Measurements from ENCODE around the gene HNRNPH1. TPM values are rescaled to one million over a fixed set of nuclear protein-coding genes. Genes with fewer than 3 reads are reported as not detected.

HNRNPH1 gene
- total RNA-seq, 4 donors from 2014 or later, result 250 to 604 (median 331) TPM

- no peaks in the 10 kb centered on the region for H3K27me3 ChIP-seq
- ATAC-seq, result peak; percentile 18
- WGBS, 2 donors (ENCODE audit: low coverage in 1 of 2), result 73 to 80% methylated on average over 5 to 7 of the region's 9 CpGs
- H3K4me1 ChIP-seq, result peaks cover 0 to 17% (median 0%) of the 10 kb centered on the region in 3 donors
- no peak for TF ChIP-seq POLR2AphosphoS5 (IDR thresholded peaks at IDR 0.05)
- TF ChIP-seq EP300 (IDR thresholded peaks at IDR 0.05), result no peak
- no peak for TF ChIP-seq POLR2A (IDR thresholded peaks at IDR 0.05)
- TF ChIP-seq CTCF (IDR thresholded peaks at IDR 0.05), result no peak
- no peak overlapping the region for H3K4me3 ChIP-seq
- H3K27ac ChIP-seq, result no peak overlapping the region
- H3K9me3 ChIP-seq, result no peaks in the 10 kb centered on the region
- peaks cover 0 to 91% of the 10 kb centered on the region in 2 donors for H3K36me3 ChIP-seq
Observed at GRCh38 chr5:179599973-179600372, 23.5 kb downstream of the HNRNPH1 start.

GRCh38 chr5:179599566-179599965 is 23.9 kb downstream of the HNRNPH1 start:
- no CpG with 5 or more reads among the region's 16 CpGs for WGBS, 2 donors (ENCODE audit: low coverage in 1 of 2)
- no peaks in the 10 kb centered on the region for H3K27me3 ChIP-seq
- H3K4me1 ChIP-seq, result peaks cover 0 to 12% (median 0%) of the 10 kb centered on the region in 3 donors
- H3K36me3 ChIP-seq, result peaks cover 0 to 95% of the 10 kb centered on the region in 2 donors
- no peak for TF ChIP-seq EP300 (IDR thresholded peaks at IDR 0.05)
- no peak for TF ChIP-seq POLR2A (IDR thresholded peaks at IDR 0.05)
- no peak for TF ChIP-seq CTCF (IDR thresholded peaks at IDR 0.05)
- TF ChIP-seq POLR2AphosphoS5 (IDR thresholded peaks at IDR 0.05), result no peak
- no peak for ATAC-seq
- no peak overlapping the region for H3K27ac ChIP-seq
- no peaks in the 10 kb centered on the region for H3K9me3 ChIP-seq
- no peak overlapping the region for H3K4me3 ChIP-seq

- H3K27ac ChIP-seq, result no peak overlapping the region
- H3K27me3 ChIP-seq, result no peaks in the 10 kb centered on the region
- no peaks in the 10 kb centered on the region for H3K9me3 ChIP-seq
- no peak overlapping the region for H3K4me3 ChIP-seq
- peaks cover 0 to 8% (median 0%) of the 10 kb centered on the region in 3 donors for H3K4me1 ChIP-seq
- peaks cover 0 to 98% of the 10 kb centered on the region in 2 donors for H3K36me3 ChIP-seq
- ATAC-seq, result no peak
- TF ChIP-seq EP300 (IDR thresholded peaks at IDR 0.05) (no peak), POLR2AphosphoS5 (IDR thresholded peaks at IDR 0.05) (no peak), CTCF (IDR thresholded peaks at IDR 0.05) (no peak), POLR2A (IDR thresholded peaks at IDR 0.05) (no peak)
- WGBS, 2 donors (ENCODE audit: low coverage in 1 of 2), result 75% methylated on average over 6 of the region's 9 CpGs; no CpG with 5 or more reads in 1 of the 2 donors
Observed at GRCh38 chr5:179599100-179599499, 24.4 kb downstream of the HNRNPH1 start.

- no peak for ATAC-seq
- Histone ChIP-seq H3K27me3 (no peaks in the 10 kb centered on the region), H3K27ac (no peak overlapping the region), H3K4me1 (no peaks in the 10 kb centered on the region), H3K9me3 (no peaks in the 10 kb centered on the region), H3K36me3 (peaks cover 0 to 98% of the 10 kb centered on the region in 2 donors), H3K4me3 (no peak overlapping the region)
- no peak for TF ChIP-seq POLR2AphosphoS5 (IDR thresholded peaks at IDR 0.05)
- no peak for TF ChIP-seq POLR2A (IDR thresholded peaks at IDR 0.05)
- no peak for TF ChIP-seq EP300 (IDR thresholded peaks at IDR 0.05)
- no peak for TF ChIP-seq CTCF (IDR thresholded peaks at IDR 0.05)
- 39 to 81% methylated on average over 2 of the region's 13 CpGs for WGBS, 2 donors (ENCODE audit: low coverage in 1 of 2)
Observed at GRCh38 chr5:179596421-179596820, 27.1 kb downstream of the HNRNPH1 start.

GRCh38 chr5:179595916-179596315 is 27.6 kb downstream of the HNRNPH1 start:
- H3K27ac ChIP-seq, result peak overlapping the region in 3 of 4 donors; percentile 10 to 55 (median 22)
- no peaks in the 10 kb centered on the region for H3K27me3 ChIP-seq
- TF ChIP-seq POLR2AphosphoS5 (IDR thresholded peaks at IDR 0.05) (no peak), EP300 (IDR thresholded peaks at IDR 0.05) (no peak), POLR2A (IDR thresholded peaks at IDR 0.05) (no peak), CTCF (IDR thresholded peaks at IDR 0.05) (no peak)
- no peaks in the 10 kb centered on the region for H3K4me1 ChIP-seq
- H3K9me3 ChIP-seq, result no peaks in the 10 kb centered on the region
- 30 to 45% methylated on average over 6 of the region's 6 CpGs for WGBS, 2 donors (ENCODE audit: low coverage in 1 of 2)
- ATAC-seq, result peak; percentile 49
- no peak overlapping the region for H3K4me3 ChIP-seq
- peaks cover 0 to 98% of the 10 kb centered on the region in 2 donors for H3K36me3 ChIP-seq
